ENCODE data around the gene GSN.

GSN gene

DNA sequence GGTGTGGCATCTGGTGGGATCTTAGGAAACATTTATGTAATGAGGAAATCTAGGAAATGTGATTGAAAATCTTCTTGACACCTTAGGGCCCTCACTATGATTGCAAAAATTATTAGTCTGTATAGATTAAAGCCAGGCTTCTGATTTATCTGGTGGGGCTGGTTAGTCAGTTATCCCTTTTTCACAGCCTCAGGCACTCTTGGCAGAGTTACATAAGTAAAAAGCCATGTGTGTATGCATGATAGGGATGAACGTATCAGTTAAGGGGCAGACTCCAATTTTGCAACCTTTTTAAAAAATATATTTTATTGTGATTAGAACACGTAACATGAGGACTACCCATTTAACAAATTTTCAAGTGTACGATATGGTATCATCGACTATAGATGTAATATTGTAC is 35.7 kb upstream of the GSN start:
- H3K4me3 ChIP-seq (ENCODE audit: low read depth in 1 of 2, low read length in 1 of 2): no peak overlapping the region
- no peaks in the 10 kb centered on the region for H3K36me3 ChIP-seq
- H3K27me3 ChIP-seq: no peaks in the 10 kb centered on the region
- no peak overlapping the region for H3K27ac ChIP-seq
- TF ChIP-seq, protein P1, sequence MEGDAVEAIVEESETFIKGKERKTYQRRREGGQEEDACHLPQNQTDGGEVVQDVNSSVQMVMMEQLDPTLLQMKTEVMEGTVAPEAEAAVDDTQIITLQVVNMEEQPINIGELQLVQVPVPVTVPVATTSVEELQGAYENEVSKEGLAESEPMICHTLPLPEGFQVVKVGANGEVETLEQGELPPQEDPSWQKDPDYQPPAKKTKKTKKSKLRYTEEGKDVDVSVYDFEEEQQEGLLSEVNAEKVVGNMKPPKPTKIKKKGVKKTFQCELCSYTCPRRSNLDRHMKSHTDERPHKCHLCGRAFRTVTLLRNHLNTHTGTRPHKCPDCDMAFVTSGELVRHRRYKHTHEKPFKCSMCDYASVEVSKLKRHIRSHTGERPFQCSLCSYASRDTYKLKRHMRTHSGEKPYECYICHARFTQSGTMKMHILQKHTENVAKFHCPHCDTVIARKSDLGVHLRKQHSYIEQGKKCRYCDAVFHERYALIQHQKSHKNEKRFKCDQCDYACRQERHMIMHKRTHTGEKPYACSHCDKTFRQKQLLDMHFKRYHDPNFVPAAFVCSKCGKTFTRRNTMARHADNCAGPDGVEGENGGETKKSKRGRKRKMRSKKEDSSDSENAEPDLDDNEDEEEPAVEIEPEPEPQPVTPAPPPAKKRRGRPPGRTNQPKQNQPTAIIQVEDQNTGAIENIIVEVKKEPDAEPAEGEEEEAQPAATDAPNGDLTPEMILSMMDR (IDR thresholded peaks at IDR 0.05): no peak
- no peaks in the 10 kb centered on the region for H3K9me3 ChIP-seq
- peaks cover 44 to 70% of the 10 kb centered on the region in 2 experiments for H3K4me1 ChIP-seq (ENCODE audit: control insufficient read depth in 1 of 2, insufficient read depth in 1 of 2, low read depth in 1 of 2, low read length in 1 of 2)

DNA sequence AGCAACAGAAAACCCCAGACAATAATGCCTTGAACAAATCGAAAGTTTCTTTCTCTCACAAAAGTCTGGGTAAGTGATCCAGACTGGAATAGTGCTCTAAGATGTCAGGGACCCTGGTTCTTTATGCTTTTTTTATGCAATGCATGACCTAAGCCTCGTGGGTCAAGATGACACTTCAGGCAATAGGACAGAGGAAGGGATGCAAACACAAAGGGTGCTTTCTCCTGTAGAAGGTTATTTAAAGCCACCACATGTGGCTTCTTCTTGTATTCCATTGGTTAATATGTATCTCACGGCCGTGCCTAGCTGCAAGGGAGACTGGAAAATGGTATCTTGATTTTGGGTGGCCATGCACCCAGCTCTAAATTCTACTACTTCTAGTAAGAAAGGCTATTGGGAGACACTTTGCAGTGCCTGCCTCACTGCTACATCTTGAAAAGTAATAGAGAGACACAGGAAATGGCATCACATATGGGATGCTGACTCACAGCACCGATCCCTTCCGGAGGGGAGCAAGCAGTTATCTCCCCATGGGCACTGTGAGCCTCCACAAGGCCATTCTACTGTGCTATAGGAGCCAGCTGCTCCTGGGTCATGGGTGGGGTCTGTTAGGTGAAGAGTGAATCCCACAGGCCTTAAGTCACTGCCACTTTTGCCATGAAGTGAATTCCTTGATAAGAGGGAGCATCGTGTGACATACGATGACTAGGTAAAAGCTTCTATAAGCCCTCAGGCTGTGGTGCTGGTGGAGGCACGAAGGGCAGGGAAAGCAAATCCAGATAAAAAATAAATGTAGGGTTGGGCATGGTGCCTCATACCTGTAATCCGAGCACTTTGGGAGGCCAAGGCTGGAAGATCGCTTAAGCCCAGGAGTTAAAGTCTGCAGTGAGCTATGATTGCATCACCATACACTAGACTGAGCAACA is 33.8 kb upstream of the GSN start:
- H3K36me3 ChIP-seq: no peaks in the 10 kb centered on the region
- TF ChIP-seq, protein P1 (IDR thresholded peaks at IDR 0.05): no peak
- no peaks in the 10 kb centered on the region for H3K9me3 ChIP-seq
- no peaks in the 10 kb centered on the region for H3K27me3 ChIP-seq
- H3K4me1 ChIP-seq (ENCODE audit: control insufficient read depth in 1 of 2, insufficient read depth in 1 of 2, low read depth in 1 of 2, low read length in 1 of 2): peaks cover 50 to 77% of the 10 kb centered on the region in 2 experiments
- peak overlapping the region; percentile 76 for H3K27ac ChIP-seq
- peak overlapping the region; percentile 34 to 35 for H3K4me3 ChIP-seq (ENCODE audit: low read depth in 1 of 2, low read length in 1 of 2)

DNA sequence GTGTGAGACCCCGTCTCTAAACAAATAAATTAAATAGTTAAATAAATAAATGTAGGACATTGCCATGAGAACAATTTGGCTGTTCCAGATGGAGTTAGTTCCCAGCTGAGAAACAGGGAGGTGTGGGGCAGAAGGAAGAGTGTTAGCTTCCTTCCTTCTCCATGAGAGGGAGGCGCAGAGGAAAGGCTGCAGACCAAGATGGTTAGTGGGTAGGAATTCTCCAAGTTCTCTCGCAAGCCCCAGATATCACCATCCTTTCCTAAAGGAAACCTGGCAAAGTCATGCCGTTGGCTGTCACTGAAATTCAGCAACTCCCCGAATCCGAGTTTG is 33.2 kb upstream of the GSN start:
- peaks cover 49 to 77% of the 10 kb centered on the region in 2 experiments for H3K4me1 ChIP-seq (ENCODE audit: control insufficient read depth in 1 of 2, insufficient read depth in 1 of 2, low read depth in 1 of 2, low read length in 1 of 2)
- H3K27me3 ChIP-seq: no peaks in the 10 kb centered on the region
- no peaks in the 10 kb centered on the region for H3K9me3 ChIP-seq
- TF ChIP-seq, protein P1 (IDR thresholded peaks at IDR 0.05): no peak
- H3K27ac ChIP-seq: peak overlapping the region; percentile 76
- H3K4me3 ChIP-seq (ENCODE audit: low read depth in 1 of 2, low read length in 1 of 2): peak overlapping the region in 1 of 2 experiments; percentile 35
- H3K36me3 ChIP-seq: no peaks in the 10 kb centered on the region

DNA sequence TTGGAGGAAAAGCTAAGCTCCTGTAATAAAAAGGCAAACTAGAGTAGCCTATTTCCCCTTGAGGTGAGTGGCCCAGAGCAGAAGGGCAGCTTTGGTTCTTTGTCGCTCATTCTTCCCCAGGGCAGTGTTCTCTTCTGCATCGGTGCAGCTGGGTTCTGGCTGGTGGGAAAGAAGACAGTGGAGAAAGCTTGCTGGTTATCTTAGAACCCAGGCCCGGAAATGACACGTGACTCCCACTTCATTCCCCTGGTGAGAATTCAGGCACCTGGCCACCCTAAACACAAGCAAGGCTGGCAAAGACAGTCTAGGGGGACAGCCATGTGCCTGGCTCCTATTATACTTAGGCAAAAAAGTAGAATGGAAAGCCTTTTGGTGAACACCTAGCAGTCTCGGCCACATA is 32.5 kb upstream of the GSN start:
- Histone ChIP-seq H3K27ac (peak overlapping the region; percentile 76), H3K4me3 (ENCODE audit: low read depth in 1 of 2, low read length in 1 of 2) (no peak overlapping the region), H3K9me3 (no peaks in the 10 kb centered on the region), H3K4me1 (ENCODE audit: control insufficient read depth in 1 of 2, insufficient read depth in 1 of 2, low read depth in 1 of 2, low read length in 1 of 2) (peaks cover 42 to 70% of the 10 kb centered on the region in 2 experiments), H3K27me3 (no peaks in the 10 kb centered on the region), H3K36me3 (no peaks in the 10 kb centered on the region)
- TF ChIP-seq, protein P1 (IDR thresholded peaks at IDR 0.05): no peak

DNA sequence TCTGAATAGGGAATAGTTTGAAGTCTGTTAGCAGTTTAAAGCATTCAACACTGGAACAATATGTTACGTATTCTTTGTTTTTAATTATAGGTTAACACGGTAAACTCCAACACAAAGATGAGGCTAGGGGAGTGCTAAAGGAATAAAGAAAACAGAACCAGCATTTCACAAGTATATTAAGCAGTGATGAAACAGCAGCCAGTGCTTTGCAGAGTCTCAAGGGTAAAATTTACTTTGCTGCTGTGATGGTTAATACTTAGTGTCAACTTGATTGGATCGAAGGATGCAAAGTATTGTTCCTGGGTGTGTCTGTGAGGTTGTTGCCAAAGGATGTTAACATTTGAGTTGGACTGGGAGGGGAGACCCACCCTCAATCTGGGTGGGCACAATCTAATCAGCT is 30.0 kb upstream of the GSN start:
- Histone ChIP-seq H3K36me3 (no peaks in the 10 kb centered on the region), H3K27me3 (no peaks in the 10 kb centered on the region), H3K27ac (peak overlapping the region; percentile 3), H3K4me3 (ENCODE audit: low read depth in 1 of 2, low read length in 1 of 2) (no peak overlapping the region), H3K9me3 (no peaks in the 10 kb centered on the region), H3K4me1 (ENCODE audit: control insufficient read depth in 1 of 2, insufficient read depth in 1 of 2, low read depth in 1 of 2, low read length in 1 of 2) (peaks cover 36 to 50% of the 10 kb centered on the region in 2 experiments)
- TF ChIP-seq, protein P1 (IDR thresholded peaks at IDR 0.05): no peak

Data from neutrophil (primary cell).